GM21717 (cell line): ENCODE measurements around the gene DDX19B.
"Not testable (repeated sequence)": the region's sequence is repeated elsewhere in the genome, so short reads cannot be mapped to it uniquely, and the experiment has no call there.

Experiments used
- ATAC-seq: cut with Tn5 transposase; IDR thresholded peaks from one replicate; pipeline ENCODE4 v1.9.1; 2021; ENCODE audit warnings: mild to moderate bottlenecking, moderate library complexity; ENCODE audit not compliant: unreplicated experiment

The DDX19B gene

GRCh38 chr16:70287304-70287971 is 11.5 kb upstream of the DDX19B start:
- not testable (repeated sequence) for ATAC-seq

GRCh38 chr16:70289229-70290094 is 9.5 kb upstream of the DDX19B start, which contains the start of gene AARS1:
AARS1 (minus strand) TSS chr16:70289506; CDS start chr16:70282763, 6,743 bp downstream.
- ATAC-seq = peak; percentile 96

GRCh38 chr16:70290949-70291519 is 8.0 kb upstream of the DDX19B start:
- no peak for ATAC-seq

GRCh38 chr16:70292148-70292547 is 6.8 kb upstream of the DDX19B start:
- not testable (repeated sequence) for ATAC-seq

- ATAC-seq = no peak
Measured at GRCh38 chr16:70294385-70295025, 4.5 kb upstream of the DDX19B start.

GRCh38 chr16:70295634-70296033 is 3.4 kb upstream of the DDX19B start:
- no peak for ATAC-seq

- no peak for ATAC-seq
Measured at GRCh38 chr16:70301121-70301520, 2.1 kb downstream of the DDX19B start.

GRCh38 chr16:70302745-70303144 is 3.8 kb downstream of the DDX19B start:
- no peak for ATAC-seq

GRCh38 chr16:70304892-70305448 is 6.0 kb downstream of the DDX19B start:
- no peak for ATAC-seq

- no peak for ATAC-seq
Measured at GRCh38 chr16:70306880-70307279, 7.9 kb downstream of the DDX19B start.

- not testable (repeated sequence) for ATAC-seq
Measured at GRCh38 chr16:70307726-70308125, 8.7 kb downstream of the DDX19B start.

GRCh38 chr16:70320121-70320520 is 21.1 kb downstream of the DDX19B start:
- no peak for ATAC-seq

GRCh38 chr16:70324998-70325747 is 26.2 kb downstream of the DDX19B start:
- ATAC-seq = no peak

GRCh38 chr16:70331091-70331490 is 32.1 kb downstream of the DDX19B start:
- ATAC-seq = no peak

- ATAC-seq = no peak
Measured at GRCh38 chr16:70331588-70332358, 32.8 kb downstream of the DDX19B start.

- not testable (repeated sequence) for ATAC-seq
Measured at GRCh38 chr16:70332728-70333127, 33.7 kb downstream of the DDX19B start.

GRCh38 chr16:70337814-70338213 is 38.8 kb downstream of the DDX19B start:
- ATAC-seq = no peak

GRCh38 chr16:70341600-70341999 is 42.6 kb downstream of the DDX19B start:
- no peak for ATAC-seq

- no peak for ATAC-seq
Measured at GRCh38 chr16:70342016-70342415, 43.0 kb downstream of the DDX19B start.
